RPMI8226 (cell line): ENCODE data around the gene LSM11.

Experiments used
- DNase-seq: peaks from one replicate; pipeline ENCODE4 v3.0.0-alpha.2; 2015

LSM11 gene

DNA sequence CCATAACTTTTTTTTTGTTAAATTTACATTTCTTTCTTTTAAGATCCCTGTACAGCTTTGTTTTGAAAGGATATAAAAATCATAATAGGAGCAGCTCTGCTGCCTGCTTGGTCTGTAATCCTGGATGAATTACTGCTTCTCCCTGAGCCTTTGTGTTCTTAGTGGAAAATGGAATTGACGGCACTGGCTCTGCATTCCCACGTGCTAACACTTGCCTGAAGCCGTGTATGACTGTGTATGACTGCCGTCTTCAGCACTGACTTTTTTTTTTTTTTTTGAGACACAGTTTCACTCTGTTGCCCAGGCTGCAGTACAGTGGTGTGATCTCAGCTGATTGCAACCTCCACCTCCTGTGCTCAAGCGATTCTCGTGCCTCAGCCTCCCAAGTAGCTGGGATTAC, 7.5 kb upstream of the LSM11 start:
- DNase-seq, result no peak

DNA sequence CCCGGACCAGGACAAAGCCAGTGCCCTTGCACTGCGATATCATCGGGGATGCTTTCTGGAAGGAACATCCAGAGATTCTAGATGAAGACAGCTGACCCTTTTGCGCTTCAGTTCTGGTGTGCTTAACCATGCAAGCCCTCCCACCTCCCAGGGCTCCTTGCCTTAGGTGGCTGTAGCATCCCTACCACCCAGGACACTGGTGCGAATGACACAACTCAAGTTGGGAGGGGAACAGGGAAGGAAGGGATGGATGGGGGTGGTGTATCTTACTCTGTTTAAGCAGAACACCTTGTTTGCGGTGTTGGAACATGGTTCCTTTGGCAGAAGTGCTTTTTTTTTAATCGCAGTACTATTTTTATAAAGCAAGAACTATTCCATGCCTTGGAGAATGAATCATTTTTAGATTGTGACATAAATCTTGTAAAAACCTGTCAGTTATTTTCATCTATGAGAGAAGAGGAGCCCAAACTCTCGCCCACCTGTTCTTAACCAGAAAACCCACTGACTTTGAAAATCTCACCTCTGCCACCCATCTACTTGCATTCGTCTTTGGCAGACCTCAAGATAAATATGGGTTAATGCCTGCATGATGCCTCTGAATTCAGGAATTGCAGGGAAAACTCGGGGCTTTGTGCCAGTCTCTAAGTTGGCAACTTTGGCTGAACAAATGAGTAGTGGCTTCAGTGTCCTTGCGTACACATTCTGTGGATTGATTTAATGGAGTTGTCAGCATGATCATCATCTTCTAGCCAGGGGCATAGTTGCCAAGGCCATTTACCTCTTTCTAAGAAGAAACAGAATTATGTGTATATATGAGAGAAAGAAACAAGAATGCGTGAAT, 3.9 kb upstream of the LSM11 start:
- DNase-seq, result no peak

DNA sequence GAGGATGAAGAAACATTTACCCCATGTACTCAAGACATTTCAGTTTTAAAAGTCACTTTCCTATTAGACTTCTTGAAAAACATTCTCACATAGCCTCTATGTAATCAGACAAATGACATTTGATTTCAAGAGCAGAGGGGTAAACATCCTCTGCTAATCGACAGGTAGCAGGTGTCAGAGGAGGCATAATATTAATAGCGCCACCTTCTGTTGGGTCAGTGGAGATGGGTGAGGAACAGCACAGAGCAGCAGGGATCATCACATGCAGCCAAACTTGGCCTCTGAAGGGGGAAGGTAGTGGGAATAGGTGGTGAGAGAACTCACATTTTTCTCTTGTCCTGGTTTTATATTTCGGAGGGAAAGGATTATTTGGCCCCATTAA, 3.3 kb upstream of the LSM11 start:
- DNase-seq, result peak; percentile 36

DNA sequence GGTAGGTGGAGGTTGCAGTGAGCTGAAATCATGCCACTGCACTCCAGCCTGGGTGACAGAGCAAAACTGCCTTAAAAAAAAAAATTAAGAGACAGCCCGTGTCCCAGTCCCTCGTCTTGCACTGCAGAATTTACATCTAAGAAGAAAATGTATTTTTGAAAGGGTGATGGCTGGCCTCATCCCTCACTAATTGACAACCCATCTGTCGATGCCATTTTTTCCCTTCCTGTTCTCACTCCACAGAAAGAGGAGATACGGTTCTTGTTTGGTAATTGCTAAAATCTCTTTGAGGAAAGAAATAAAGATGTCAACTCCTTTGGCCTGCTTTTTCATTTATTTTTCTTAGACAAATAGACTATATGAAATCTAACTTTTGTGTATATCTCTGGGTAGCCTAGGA, 2.4 kb upstream of the LSM11 start:
- DNase-seq, result no peak

DNA sequence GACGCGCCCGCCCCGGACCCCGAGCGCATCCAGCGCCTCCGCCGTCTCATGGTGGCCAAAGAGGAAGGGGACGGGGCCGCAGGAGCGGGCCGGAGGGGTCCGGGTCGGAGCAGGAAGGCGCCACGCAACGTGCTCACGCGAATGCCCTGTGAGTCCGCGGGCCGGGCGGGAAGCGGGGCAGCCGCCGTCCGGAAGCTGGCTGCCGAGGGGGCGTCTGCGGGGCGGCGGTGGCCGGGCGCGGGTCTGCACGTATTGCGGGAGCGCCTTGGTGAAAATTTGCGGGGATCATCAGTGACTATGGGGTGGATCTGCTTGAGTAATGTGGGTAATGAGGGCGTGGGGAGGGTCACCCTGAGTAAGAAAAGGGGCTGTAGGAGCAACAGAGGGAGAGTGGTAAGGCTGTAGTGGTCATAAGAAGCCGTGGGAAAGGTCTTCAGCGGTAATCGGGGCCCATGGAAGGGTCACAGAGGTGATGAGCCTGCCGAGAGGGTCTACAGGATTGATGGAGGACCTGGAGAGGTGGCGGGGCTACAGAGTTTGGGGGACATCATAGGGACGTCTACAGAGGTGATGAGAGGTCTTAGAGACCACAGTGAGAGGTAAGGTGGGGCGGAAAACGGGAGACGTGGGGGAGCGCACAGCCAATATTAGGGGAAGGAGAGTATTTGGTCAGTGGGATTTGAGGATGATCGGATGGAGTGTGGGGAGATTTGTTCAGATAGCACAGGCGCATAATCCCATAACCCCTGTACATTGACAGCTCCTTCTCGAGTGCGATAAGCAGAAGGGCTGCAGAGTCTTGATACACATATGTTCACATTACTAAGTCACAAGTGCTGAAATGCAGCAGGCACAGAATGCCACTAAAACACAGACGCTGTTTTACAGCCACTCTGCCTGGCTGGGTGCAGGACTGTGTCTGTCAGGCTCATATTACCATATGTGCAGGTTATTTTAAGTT, 819 bp downstream of the LSM11 start:
- peak; percentile 29 for DNase-seq

DNA sequence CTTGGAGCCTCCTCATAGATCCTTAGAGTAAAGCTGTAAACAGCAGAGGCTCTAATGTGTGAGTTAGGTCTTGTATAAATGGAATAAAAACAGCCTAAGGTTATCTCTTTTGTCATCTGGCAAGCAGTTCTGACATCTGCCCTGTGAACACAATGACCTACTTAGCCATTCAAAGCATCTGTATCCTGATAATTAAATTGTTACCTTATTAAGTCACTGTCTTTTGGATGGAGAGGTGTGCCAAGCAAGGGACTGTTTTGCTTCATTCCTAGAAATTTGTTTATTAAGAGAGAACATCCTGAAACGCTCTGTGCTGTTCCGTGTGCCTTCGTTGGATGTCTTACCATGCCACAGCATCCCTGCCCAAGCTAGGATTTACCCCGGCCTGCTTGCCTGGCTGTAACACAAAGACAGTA, 1.5 kb downstream of the LSM11 start:
- DNase-seq, result no peak

DNA sequence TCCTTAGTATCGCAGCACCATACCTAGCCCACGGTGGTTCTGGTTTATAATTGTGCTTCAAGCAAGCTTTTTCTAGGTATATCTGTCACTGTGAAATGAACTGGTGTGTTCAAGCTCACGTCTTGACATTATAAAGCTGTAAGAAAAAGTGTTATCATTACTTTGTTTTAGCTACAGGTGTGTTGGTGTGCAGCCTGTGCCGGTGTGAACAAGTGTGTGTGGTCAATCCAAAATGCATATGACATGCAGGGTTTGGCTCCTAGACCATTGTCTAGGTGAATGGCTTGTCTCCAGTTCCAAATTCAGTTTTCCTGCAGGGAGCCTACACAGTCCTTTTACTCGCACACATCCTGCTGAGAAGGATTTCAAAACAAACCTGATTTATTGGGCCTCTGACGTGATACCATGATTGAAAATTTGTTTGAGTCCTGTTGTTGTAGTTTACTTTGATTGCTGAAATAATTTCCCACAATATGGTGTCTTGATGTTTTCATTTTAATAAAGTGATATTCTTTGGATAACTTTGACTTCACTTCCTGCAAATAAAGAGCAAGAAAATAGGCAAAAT, 3.7 kb downstream of the LSM11 start:
- no peak for DNase-seq

DNA sequence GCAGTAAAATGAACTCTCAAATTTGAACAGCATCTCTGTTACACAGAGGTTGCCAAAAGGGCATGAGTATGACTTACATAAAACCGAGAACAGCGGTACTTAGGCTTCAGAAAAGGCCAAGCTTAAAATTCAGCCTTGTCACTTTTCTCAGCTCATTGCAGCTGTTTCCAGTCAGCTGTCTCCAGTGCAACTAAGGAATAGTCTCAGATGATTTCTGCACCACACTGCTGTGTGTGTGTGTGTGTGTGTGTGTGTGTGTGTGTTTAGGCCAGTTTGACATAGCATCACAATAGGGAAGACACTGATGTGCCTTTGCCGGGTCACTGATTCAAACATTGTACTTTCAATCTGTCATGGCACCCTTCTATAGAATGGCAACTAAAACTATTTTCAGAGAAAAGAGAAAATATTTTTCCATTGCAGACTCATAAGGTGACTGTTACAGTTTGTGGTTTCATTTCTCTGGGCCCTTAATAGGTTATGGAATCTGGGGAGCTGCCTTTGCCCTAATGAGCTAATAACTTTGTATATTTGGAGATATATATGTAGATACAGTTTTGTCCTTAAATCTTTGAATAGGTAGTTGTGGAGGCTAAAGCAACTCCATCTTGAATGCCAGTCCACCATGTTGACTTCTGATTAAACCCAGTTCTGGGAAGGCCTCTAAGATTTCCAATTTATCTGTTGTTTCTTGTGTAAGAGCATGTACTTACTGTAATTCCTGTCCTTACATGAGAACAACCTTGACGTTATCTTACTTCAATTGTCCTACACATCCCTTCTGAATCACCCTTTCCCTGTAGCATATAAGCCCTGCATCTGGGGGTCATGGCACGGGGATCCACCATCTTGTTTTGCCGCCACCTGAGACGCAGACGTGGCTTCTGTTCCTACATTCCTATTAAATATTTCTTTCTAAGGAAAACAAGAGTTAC, 4.5 kb downstream of the LSM11 start:
- DNase-seq, result no peak

DNA sequence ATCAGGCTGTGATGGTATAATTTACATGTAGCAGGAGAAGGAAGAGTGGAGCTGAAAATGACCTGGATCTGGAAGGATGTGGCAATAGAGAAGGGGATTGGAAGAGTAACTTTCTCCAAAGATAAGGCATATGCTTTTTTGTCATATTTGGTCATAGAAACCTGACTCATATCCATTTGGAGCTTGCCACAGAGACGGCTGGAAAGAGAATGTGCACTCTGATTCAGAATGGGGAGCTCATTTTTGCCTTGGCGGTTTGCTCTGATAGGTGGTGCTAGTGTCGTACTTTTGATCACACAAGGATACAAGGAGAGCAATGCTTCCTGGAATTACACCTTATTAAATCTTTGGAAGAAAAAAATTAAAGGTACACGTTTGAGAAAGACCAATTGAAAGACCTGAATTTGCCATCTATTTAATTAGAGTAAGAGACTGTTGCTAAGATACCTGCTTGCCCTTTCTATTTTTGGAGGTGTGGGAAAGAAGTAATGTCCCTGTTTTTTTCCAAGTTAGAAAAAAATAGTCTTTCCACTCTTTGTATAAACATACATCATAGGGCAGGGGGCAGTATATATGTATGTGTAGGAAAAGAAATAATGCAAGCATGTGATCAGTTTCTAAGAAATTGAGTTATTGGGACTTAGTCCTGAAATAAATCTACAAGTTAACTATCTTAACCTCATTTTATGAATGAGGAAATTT, 5.4 kb downstream of the LSM11 start:
- no peak for DNase-seq

DNA sequence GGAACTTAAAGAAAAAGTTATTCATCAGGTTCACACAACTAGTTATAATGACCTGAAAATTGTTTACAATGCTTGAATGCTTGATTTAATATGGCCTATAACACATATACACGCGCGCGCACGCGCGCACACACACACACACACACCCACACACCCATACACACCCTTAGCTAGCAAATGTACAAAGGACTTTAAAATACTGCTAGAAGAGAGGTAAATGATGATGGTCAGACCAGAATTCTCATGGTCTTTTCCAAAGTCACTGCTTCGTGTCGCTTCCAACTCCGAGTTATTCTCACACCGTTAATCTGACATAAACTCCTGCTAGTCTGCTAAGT, 5.9 kb downstream of the LSM11 start:
- no peak for DNase-seq

DNA sequence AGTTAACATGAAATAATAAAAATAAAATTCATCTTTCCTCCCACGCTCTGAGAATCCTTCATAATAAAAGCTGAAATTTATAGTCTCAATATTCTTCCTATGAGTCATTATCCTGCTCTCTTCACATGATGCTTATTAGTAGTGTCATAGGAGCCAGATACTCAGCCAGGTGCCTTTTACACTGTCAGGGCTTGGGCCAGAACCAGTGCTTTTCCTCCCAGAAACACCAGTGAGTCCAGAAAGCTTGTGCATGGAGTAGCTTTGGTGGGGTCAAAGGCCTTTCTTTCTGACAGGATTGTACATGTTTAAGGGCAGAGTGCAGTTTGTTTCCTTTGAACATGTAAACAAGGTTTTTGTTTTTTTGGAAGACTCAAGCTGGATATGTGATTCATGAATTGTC, 6.8 kb downstream of the LSM11 start:
- DNase-seq, result no peak

DNA sequence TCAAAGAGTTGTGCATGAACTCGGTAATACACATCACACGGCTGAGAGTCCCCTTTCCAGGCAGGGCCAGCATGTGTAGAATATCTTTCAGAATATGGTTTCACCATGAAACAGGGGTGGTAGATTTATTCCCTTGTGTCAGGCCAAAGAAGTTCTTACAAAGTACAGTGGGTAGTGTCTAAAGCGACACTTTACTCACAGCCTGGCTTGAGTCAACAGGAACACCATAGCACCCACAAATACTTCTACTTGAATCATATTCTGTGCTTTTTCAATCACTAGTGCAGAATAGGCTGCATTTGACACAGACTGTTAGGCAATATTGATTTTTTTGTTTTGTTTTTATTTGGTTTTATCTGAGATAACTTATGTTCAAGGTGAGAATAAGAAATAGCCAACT, 12.6 kb downstream of the LSM11 start:
- DNase-seq, result no peak

DNA sequence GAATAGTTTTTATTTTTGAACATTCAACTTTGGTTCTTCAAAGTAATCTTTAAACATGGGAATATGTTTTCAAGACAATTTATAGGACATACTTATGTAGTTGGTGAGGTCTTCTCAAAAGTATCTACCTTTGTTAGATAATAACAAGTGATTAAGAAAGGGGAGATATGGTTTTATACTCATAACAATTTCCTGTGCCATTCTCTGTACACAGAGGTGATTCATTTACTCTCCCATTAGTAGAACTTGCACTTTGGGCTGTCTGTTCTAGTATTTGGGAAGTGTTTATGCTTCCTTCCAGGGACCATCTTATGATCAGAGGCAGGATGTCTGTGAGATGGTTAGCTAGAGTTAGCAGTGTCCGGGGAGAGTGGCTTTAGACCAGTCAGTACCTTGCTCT, 15.2 kb downstream of the LSM11 start:
- DNase-seq, result no peak

DNA sequence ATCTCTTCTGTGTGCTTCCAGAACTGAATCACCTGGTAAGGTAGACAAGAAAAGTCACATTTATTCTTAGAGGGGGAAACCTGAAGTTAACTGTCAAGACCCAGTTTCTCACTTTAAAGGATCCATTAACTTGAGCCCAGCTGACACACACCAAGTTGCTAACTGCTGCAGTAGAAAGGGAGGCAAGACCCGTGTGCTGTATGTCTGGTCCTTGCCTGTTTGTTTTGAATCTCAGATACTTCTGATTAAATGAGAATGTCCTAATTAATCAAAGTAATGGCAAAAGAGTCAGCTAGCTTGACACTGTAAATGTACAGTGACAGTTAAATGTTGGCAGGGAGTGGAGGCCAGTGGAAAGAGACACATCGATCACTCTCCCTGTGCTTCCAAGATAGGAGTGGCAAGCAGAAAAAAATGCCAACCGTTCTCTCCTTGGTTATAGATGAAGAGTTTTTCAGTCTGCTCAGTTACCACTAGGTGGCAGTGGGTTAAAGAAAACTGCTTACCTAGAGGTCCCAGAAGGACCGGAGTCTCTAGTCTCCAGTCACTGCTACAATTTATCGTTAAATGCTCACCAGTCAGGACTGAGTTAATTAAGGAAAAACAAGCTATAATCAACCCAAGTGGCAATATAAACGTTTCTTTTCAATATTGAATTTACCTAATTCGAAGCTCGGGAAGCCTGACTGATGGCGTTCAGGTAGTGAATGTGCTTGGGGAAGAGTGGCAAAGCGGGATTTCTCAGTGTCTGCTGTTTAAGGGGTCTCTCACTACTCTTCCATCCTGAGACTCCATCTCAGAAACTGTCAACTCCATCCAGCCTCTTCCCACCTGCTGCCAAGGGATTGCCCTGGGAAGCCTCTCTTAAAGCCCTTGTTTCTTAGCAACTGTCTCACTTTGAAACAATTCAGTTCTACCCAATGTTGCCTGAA, 18.4 kb downstream of the LSM11 start:
- peak; percentile 69 for DNase-seq

DNA sequence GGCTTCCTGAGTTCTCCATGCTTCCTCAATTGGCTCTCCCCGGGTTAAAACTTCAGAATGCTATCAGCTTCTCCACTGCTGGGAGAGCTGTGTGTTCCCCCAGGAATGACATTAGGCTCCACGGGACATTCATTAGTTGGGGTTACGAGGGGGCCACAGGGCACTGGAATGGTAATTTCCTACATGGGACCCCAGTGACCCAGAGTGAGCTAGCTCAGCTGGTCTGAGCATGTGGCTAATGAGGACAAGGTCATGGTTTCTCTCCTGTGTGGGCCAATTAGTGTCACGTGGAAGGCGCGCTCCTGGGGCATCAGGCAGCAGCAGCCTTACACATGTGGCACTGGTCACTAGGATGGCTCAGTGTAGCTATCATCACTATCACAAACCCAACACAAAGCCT, 21.0 kb downstream of the LSM11 start:
- DNase-seq, result no peak

DNA sequence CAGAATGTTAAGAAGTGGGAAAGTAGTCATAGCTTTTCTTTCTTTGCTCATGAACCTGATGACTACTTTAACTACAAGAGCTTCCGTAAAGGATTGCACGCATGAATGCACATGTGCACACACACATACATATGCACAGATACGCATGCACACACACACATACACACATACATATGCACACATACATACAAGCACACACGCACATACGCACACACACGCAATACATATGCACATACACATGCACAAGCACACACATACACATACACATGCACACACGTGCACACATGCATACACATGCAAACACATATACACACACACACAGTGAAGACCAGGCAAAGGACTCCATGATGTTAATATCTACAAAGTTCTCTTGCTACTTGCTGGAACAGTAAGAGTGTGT, 22.9 kb downstream of the LSM11 start:
- DNase-seq, result no peak

DNA sequence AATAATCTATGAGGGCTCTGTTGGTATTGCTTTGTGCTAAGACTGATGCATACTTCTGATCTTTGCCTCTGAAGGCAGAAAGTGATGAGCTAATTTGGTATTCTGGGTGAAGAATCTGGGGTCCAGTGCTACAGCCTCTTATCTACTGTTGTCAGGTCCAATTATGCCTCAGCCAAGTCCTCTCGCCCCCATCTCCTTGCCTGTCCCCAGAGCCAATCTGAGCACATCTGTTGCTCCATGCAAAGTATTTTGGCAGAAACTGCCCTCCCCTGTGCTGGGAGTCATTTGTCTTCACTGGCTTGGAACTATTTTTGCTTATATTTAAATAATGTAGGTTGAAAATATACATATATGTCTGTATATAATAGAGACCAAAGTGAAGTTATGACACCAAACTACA, 23.4 kb downstream of the LSM11 start:
- DNase-seq, result no peak

DNA sequence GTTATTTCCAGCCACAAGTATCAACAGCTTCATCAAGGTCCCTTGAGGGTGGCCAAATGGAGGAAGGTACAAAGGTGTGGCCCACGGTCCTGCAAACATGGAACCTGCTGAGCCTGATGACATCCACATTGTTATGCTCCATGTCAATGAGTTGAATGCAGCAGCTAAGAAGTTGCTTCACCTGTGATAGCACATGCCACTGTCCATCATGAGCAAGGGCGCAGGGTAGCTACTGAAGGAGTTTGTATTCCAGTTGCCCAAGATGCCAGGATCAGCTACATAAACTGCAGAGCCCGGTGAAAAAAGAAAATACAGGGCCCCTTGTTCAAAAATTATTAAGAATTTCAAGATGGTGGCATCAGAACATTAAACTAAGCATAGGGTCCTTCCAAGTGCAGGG, 24.2 kb downstream of the LSM11 start:
- DNase-seq, result no peak

DNA sequence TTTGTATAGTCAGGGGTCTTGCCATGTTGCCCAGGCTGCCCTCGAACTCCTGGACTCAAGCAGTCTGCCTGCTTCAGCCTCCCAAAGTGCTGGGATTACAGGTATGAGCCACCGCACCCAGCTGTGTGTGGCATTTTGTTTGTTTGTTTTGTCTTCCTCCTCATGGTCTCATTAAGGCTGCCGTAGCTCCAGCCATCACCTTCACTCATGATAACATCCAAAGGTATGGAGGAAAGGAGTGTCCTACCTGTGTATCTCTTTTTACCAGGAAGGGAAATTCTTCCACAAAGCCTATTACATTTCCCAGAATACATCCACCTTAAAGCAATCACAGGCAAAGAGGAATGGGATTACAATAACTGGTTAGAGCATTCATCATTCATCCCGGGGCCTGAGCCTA, 27.2 kb downstream of the LSM11 start:
- no peak for DNase-seq

DNA sequence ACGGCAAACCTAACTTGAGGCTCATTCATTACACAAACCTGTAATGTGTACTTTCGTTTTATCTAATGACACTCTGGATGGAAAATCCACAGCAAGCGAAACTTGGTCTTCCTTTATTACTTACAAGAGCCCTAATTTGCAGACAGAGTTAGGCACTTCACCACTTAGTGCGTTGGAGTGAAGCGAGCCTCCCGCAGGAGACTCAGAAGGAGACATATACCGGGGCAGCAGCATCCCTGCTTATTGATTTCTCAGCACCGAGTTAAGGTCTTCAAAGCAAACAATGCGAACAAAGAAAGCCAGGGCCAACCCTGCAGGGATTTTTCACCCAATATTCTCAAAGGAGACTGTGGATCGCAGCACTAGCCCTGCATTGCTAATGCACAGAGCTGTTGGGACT, 28.6 kb downstream of the LSM11 start:
- no peak for DNase-seq
